GM19239 (cell line): ENCODE data around the gene SLC25A39.
A peak's percentile ranks its signal among the peaks of the same experiment; 100 is the strongest.

ENCODE experiments used
- DNase-seq: peaks from one replicate; pipeline ENCODE4 v3.0.0; 2011; ENCODE audit warnings: low spot score; ENCODE audit not compliant: insufficient read length
- FAIRE-seq: peaks from 2 replicates; lab custom pipeline; 2011; peaks lifted over from hg19 to GRCh38; lab: Jason Lieb, UNC

The SLC25A39 gene

GRCh38 chr17:44315760-44316731, 8.6 kb downstream of the SLC25A39 start:
- DNase-seq (peak; percentile 19), FAIRE-seq (no peak)

GRCh38 chr17:44314869-44315661, 9.6 kb downstream of the SLC25A39 start:
- DNase-seq (peak; percentile 58), FAIRE-seq (no peak)

- no peak for FAIRE-seq
- DNase-seq: no peak
Measured at GRCh38 chr17:44314524-44314868, 10.1 kb downstream of the SLC25A39 start.

GRCh38 chr17:44314031-44314430, 10.6 kb downstream of the SLC25A39 start:
- DNase-seq: no peak
- FAIRE-seq: no peak

GRCh38 chr17:44312396-44313104, 12.1 kb downstream of the SLC25A39 start:
- DNase-seq (no peak), FAIRE-seq (no peak)

GRCh38 chr17:44311562-44312181, 13.0 kb downstream of the SLC25A39 start:
- no peak for FAIRE-seq

GRCh38 chr17:44310609-44311376, 13.8 kb downstream of the SLC25A39 start:
- DNase-seq: no peak
- no peak for FAIRE-seq

More at GRCh38 chr17:44311562-44312181, 13.0 kb downstream of the SLC25A39 start:
- DNase-seq: no peak

- FAIRE-seq (no peak), DNase-seq (no peak)
Measured at GRCh38 chr17:44310188-44310587, 14.4 kb downstream of the SLC25A39 start.

GRCh38 chr17:44309472-44309871, 15.2 kb downstream of the SLC25A39 start:
- DNase-seq (no peak), FAIRE-seq (no peak)

GRCh38 chr17:44308865-44309264, 15.8 kb downstream of the SLC25A39 start:
- no peak for FAIRE-seq
- DNase-seq: no peak

- DNase-seq (peak; percentile 88), FAIRE-seq (peak; percentile 31)
Measured at GRCh38 chr17:44308320-44308818, 16.3 kb downstream of the SLC25A39 start, which contains the start of gene RUNDC3A. Gene RUNDC3A, plus strand, starts transcription at chr17:44308601. Its CDS starts 232 bp downstream, at chr17:44308833.

- FAIRE-seq (no peak), DNase-seq (no peak)
Measured at GRCh38 chr17:44307387-44308186, 17.0 kb downstream of the SLC25A39 start.

GRCh38 chr17:44304651-44305050, 20.0 kb downstream of the SLC25A39 start:
- no peak for DNase-seq

GRCh38 chr17:44297975-44298374, 26.6 kb downstream of the SLC25A39 start:
- DNase-seq (no peak), FAIRE-seq (no peak)

More at GRCh38 chr17:44304651-44305050, 20.0 kb downstream of the SLC25A39 start:
- FAIRE-seq: no peak

GRCh38 chr17:44293509-44294226, 31.0 kb downstream of the SLC25A39 start:
- FAIRE-seq (no peak), DNase-seq (no peak)

- FAIRE-seq (no peak), DNase-seq (no peak)
Measured at GRCh38 chr17:44287651-44288050, 37.0 kb downstream of the SLC25A39 start.

- FAIRE-seq (no peak), DNase-seq (no peak)
Measured at GRCh38 chr17:44284024-44284400, 40.6 kb downstream of the SLC25A39 start.
